Activated CD4-positive, alpha-beta T cell treated with anti-CD3 and anti-CD28 coated beads, Interleukin-2, amount 50 U/mL, for 1 hour (primary cell): ENCODE measurements around the gene MYO6.

Experiments used
- DNase-seq: peaks from one replicate; pipeline ENCODE4 v3.0.0-alpha.2; 2020

The MYO6 gene

DNA sequence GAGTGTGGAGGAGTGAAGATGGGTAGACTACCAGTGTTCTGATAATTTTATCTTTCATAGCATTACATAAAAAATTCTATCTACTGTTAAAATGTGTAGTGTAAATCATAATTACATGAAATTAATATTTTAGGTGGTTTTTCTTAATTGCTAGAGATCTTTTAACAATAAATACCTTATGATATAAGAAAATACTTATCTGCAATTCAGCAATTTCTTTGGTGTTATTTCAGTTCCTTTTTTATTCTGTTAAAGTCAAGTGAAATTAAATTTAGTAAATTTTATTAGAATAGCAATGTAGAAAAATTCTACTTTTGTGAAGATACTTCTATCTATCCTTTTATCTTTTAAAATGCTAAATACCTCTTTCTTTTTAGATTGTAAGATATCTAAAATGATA, 219.1 kb downstream of the MYO6 start:
- no peak for DNase-seq
